Liver (tissue), 9 donors: Measurements from ENCODE around the gene MEOX1. TPM values are rescaled to one million over a fixed set of nuclear protein-coding genes. Genes with fewer than 3 reads are reported as not detected.
A peak's percentile ranks its signal among the peaks of the same experiment; 100 is the strongest.

ENCODE experiments used
- DNase-seq: peaks from one replicate; pipeline ENCODE4 v3.0.0-alpha.2; 2017; ENCODE audit warnings: low spot score
- H3K27ac ChIP-seq, 2 donors: one replicate each; pipeline ENCODE4 v1.7.0; 2013; ENCODE audit warnings: inconsistent platforms in 2 of 2, low read length in 2 of 2, control low read depth in 1 of 2, low read depth in 1 of 2, mild to moderate bottlenecking in 1 of 2
- H3K27me3 ChIP-seq, 4 donors: one replicate each; pipeline versions ENCODE4 v1.6.1 to v1.7.0; 2013; ENCODE audit warnings: low read length in 3 of 4, inconsistent platforms in 1 of 4, mild to moderate bottlenecking in 1 of 4, moderate library complexity in 1 of 4; ENCODE audit not compliant: control insufficient read depth in 4 of 4, insufficient read depth in 4 of 4
- H3K36me3 ChIP-seq, 4 donors: one replicate each; pipeline versions ENCODE4 v1.6.1 to v1.7.0; 2013; ENCODE audit warnings: low read length in 3 of 4, mild to moderate bottlenecking in 3 of 4, low read depth in 1 of 4, moderate library complexity in 1 of 4; ENCODE audit not compliant: control insufficient read depth in 4 of 4, insufficient read depth in 3 of 4
- H3K4me1 ChIP-seq, 4 donors: one replicate each; pipeline versions ENCODE4 v1.6.1 to v1.7.0; 2013; ENCODE audit warnings: low read length in 3 of 4, mild to moderate bottlenecking in 3 of 4, moderate library complexity in 1 of 4; ENCODE audit not compliant: control insufficient read depth in 4 of 4, insufficient read depth in 4 of 4
- H3K4me3 ChIP-seq, 3 donors: one replicate each; pipeline versions ENCODE4 v1.6.1 to v1.7.0; 2013; ENCODE audit warnings: low read length in 3 of 3, control low read depth in 1 of 3, low read depth in 1 of 3, mild to moderate bottlenecking in 1 of 3
- H3K9ac ChIP-seq, 2 donors: one replicate each; pipeline ENCODE4 v1.7.0; 2013; ENCODE audit warnings: low read length in 2 of 2, mild to moderate bottlenecking in 2 of 2, moderate library complexity in 2 of 2, control low read depth in 1 of 2, low read depth in 1 of 2
- H3K9me3 ChIP-seq, 4 donors: one replicate each; pipeline versions ENCODE4 v1.6.1 to v1.7.0; 2013; ENCODE audit warnings: low read length in 3 of 4; ENCODE audit not compliant: control insufficient read depth in 4 of 4
- ATF3 ChIP-seq: IDR thresholded peaks from 2 replicates; pipeline ENCODE4 v1.6.1; 2016; ENCODE audit warnings: antibody characterized with exemption
- CTCF ChIP-seq: fragments of 150-350 bp; IDR thresholded peaks from 2 replicates; pipeline ENCODE4 v1.5.1; 2017; ENCODE audit warnings: improper control_type of control experiment, low read depth, low read length; ENCODE audit not compliant: missing input control
- EGR1 ChIP-seq, 2 donors: IDR thresholded peaks; 2 replicates each; pipeline ENCODE4 v1.6.1; 2016 to 2018; ENCODE audit warnings: antibody characterized with exemption in 2 of 2, low read depth in 2 of 2
- FOXA1 ChIP-seq: IDR thresholded peaks from 2 replicates; pipeline ENCODE4 v1.6.1; 2016; ENCODE audit warnings: antibody characterized with exemption
- FOXA2 ChIP-seq: IDR thresholded peaks from 2 replicates; pipeline ENCODE4 v1.6.1; 2016; ENCODE audit warnings: antibody characterized with exemption
- GABPA ChIP-seq, 2 donors: IDR thresholded peaks in 1 of 2; conservative IDR thresholded peaks in 1 of 2; 2 replicates each; pipeline ENCODE4 v1.6.1; 2016; ENCODE audit warnings: antibody characterized with exemption in 2 of 2, mild to moderate bottlenecking in 1 of 2, moderate library complexity in 1 of 2
- HNF4A ChIP-seq, 2 donors: conservative IDR thresholded peaks; 2 replicates each; pipeline ENCODE4 v1.6.1; 2016; ENCODE audit warnings: antibody characterized with exemption in 2 of 2, mild to moderate bottlenecking in 2 of 2
- HNF4G ChIP-seq: IDR thresholded peaks from 2 replicates; pipeline ENCODE4 v1.6.1; 2016; ENCODE audit warnings: antibody characterized with exemption
- JUND ChIP-seq, 2 donors: IDR thresholded peaks; 2 replicates each; pipeline ENCODE4 v1.6.1; 2016; ENCODE audit warnings: antibody characterized with exemption in 2 of 2
- NR2F2 ChIP-seq: IDR thresholded peaks from 2 replicates; pipeline ENCODE4 v1.6.1; 2016; ENCODE audit warnings: antibody characterized with exemption
- RAD21 ChIP-seq, 2 donors: IDR thresholded peaks; 2 replicates each; pipeline ENCODE4 v1.6.1; 2016; ENCODE audit warnings: antibody characterized with exemption in 2 of 2, mild to moderate bottlenecking in 2 of 2
- REST ChIP-seq: IDR thresholded peaks from 2 replicates; pipeline ENCODE4 v1.6.1; 2016; ENCODE audit warnings: antibody characterized with exemption, mild to moderate bottlenecking
- RXRA ChIP-seq, 2 donors: IDR thresholded peaks; 2 replicates each; pipeline ENCODE4 v1.6.1; 2017 to 2018; ENCODE audit warnings: antibody characterized with exemption in 2 of 2, mild to moderate bottlenecking in 1 of 2
- TAF1 ChIP-seq: conservative IDR thresholded peaks from 2 replicates; pipeline ENCODE4 v1.6.1; 2016; ENCODE audit warnings: antibody characterized with exemption, mild to moderate bottlenecking
- YY1 ChIP-seq: IDR thresholded peaks from 2 replicates; pipeline ENCODE4 v1.6.1; 2016; ENCODE audit warnings: antibody characterized with exemption, mild to moderate bottlenecking
- ZBTB33 ChIP-seq: IDR thresholded peaks from 2 replicates; pipeline ENCODE4 v1.6.1; 2016; ENCODE audit warnings: antibody characterized with exemption
- WGBS: extraction: QIAGEN DNeasy Blood & Tissue Kit; methylation state at CpG from one replicate; pipeline ENCODE4 v1.1.7; 2013; 5-methylcytosine and 5-hydroxymethylcytosine counted together
- polyA plus RNA-seq, 2 donors: library from polyadenylated mRNA; stranded (reverse) in 1 of 2; unstranded in 1 of 2; fragments of 200-250 nt in 1 of 2; fragments of >200 nt in 1 of 2; fragmentation: Nextera tagmentation in 1 of 2; extraction: Ambion mirVana in 1 of 2; gene quantifications; one replicate each; pipeline versions ENCODE4 v1.2.1 to v1.2.3, GENCODE V29; 2013 to 2015
- total RNA-seq, 2 donors: library from RNA; depleted of rRNA; stranded (reverse); fragments of >200 nt; gene quantifications; one replicate each; pipeline ENCODE4 v1.2.3, GENCODE V29; 2014
- donor health status: healthy.
- donor health status: healthy.
- donor health status: healthy.
- donor health status: healthy.
- donor health status: healthy.

MEOX1 gene
- total and polyA plus RNA-seq, 4 donors, result 0.05 to 0.33 TPM; not detected in 2

GRCh38 chr17:43648916-43649315 lies 12.8 kb downstream of the MEOX1 start:
- Histone ChIP-seq H3K27ac (no peak overlapping the region), H3K4me1 (peaks cover 0 to 7% (median 7%) of the 10 kb centered on the region in 4 donors), H3K27me3 (no peaks in the 10 kb centered on the region), H3K36me3 (no peaks in the 10 kb centered on the region), H3K9ac (no peak overlapping the region), H3K4me3 (no peak overlapping the region), H3K9me3 (no peaks in the 10 kb centered on the region)
- no peak for DNase-seq
- 93% methylated on average over 7 of the region's 7 CpGs for WGBS
- TF ChIP-seq NR2F2 (no peak), ZBTB33 (no peak), FOXA1 (no peak), ATF3 (no peak), FOXA2 (no peak), CTCF (no peak), HNF4G (no peak), TAF1 (no peak)

- WGBS, result 12% methylated on average over 72 of the region's 72 CpGs
- Histone ChIP-seq H3K4me1 (peaks cover 0 to 7% (median 7%) of the 10 kb centered on the region in 4 donors), H3K27me3 (no peaks in the 10 kb centered on the region), H3K9me3 (no peaks in the 10 kb centered on the region), H3K4me3 (peak overlapping the region in 1 of 3 donors; percentile 45), H3K36me3 (no peaks in the 10 kb centered on the region), H3K9ac (no peak overlapping the region), H3K27ac (peak overlapping the region; percentile 50 to 60)
- TF ChIP-seq HNF4G (no peak), JUND (IDR thresholded peaks at IDR 0.05) (no peak), FOXA2 (no peak), GABPA (IDR thresholded peaks at IDR 0.05 in 1 of 2, conservative IDR thresholded peaks at IDR 0.05 in 1 of 2) (no peak), YY1 (no peak), ATF3 (no peak), HNF4A (conservative IDR thresholded peaks at IDR 0.05) (no peak), FOXA1 (no peak), EGR1 (IDR thresholded peaks at IDR 0.05; ENCODE audit: low read depth in 2 of 2) (no peak), RAD21 (IDR thresholded peaks at IDR 0.05) (no peak), ZBTB33 (no peak), RXRA (IDR thresholded peaks at IDR 0.05) (no peak), CTCF (no peak), TAF1 (no peak), REST (no peak)
- DNase-seq, result no peak
Measured at GRCh38 chr17:43645765-43646481, 15.8 kb downstream of the MEOX1 start.
